Endothelial cell of hepatic sinusoid (primary cell): ENCODE measurements around the gene LTB4R2.
"Not testable (repeated sequence)": the region's sequence is repeated elsewhere in the genome, so short reads cannot be mapped to it uniquely, and the experiment has no call there.

Experiments
- in situ Hi-C: cut with HindIII; loops from 2 replicates; pipeline ENCODE4 v1.10.0; 2017; ENCODE audit warnings: low sequenced_read_pairs

Gene LTB4R2

DNA sequence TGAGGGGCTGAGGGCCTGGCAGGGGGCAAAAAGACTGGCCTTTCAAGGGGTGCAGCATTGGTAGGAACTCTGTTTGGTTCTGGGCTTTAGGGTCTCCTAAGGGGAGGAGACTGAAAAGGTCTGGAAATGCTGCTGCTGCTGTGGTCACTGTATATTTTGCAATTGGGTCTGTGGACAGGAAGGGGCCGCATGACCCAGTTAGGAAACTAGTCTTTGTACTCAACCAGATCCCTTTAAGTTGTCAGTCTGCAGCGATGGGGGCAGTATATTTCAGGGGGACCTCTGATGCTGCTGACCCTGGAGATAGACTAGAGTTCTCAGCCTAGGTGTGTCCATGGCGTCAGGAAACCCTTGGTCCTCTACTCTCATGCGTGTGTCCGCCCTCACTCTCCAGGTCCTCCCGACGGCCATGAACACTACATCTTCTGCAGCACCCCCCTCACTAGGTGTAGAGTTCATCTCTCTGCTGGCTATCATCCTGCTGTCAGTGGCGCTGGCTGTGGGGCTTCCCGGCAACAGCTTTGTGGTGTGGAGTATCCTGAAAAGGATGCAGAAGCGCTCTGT, 5.4 kb downstream of the LTB4R2 start:
- in situ Hi-C loops: no loop called here

DNA sequence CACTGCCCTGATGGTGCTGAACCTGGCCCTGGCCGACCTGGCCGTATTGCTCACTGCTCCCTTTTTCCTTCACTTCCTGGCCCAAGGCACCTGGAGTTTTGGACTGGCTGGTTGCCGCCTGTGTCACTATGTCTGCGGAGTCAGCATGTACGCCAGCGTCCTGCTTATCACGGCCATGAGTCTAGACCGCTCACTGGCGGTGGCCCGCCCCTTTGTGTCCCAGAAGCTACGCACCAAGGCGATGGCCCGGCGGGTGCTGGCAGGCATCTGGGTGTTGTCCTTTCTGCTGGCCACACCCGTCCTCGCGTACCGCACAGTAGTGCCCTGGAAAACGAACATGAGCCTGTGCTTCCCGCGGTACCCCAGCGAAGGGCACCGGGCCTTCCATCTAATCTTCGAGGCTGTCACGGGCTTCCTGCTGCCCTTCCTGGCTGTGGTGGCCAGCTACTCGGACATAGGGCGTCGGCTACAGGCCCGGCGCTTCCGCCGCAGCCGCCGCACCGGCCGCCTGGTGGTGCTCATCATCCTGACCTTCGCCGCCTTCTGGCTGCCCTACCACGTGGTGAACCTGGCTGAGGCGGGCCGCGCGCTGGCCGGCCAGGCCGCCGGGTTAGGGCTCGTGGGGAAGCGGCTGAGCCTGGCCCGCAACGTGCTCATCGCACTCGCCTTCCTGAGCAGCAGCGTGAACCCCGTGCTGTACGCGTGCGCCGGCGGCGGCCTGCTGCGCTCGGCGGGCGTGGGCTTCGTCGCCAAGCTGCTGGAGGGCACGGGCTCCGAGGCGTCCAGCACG, 6.1 kb downstream of the LTB4R2 start:
- in situ Hi-C loops: no loop called here

DNA sequence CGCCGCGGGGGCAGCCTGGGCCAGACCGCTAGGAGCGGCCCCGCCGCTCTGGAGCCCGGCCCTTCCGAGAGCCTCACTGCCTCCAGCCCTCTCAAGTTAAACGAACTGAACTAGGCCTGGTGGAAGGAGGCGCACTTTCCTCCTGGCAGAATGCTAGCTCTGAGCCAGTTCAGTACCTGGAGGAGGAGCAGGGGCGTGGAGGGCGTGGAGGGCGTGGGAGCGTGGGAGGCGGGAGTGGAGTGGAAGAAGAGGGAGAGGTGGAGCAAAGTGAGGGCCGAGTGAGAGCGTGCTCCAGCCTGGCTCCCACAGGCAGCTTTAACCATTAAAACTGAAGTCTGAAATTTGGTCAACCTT, 6.6 kb downstream of the LTB4R2 start:
- in situ Hi-C loops: no loop called here

DNA sequence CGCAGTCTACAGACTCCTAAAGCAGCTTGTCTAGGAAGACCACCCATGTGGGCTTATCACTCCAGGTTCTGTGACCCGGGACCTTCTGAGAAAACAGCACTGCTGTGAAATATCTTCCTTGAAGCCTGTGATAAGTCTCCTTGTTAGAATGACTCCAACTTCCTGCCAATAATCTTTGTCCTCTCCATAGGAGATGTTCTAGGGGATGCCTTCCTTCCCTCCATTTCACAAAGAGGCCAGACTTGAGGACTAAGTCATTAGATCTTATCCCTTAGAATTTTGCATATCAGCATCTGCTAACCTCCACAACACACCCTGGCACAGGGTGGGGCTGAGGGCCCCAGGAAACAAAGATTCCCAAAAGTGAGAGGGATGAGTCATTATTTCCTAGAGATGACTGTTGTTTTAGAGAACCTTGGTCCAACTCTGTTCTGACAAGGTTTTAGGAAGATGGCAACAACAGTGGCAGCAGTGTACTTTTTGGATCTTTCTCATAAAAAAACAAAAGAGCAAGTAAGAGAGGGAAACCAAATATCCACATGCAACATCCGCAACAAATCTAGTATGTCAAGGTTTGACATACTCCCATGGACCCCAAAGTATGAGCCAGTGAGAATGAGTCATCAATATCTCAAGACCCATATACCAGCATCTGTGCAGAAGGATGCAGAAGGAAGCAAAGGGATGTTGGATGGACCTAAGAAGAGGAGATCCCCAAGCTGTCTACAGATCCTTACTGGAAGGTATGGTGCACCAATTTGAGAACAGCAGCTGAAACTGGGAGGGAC, 7.4 kb downstream of the LTB4R2 start:
- in situ Hi-C loops: no loop called here

DNA sequence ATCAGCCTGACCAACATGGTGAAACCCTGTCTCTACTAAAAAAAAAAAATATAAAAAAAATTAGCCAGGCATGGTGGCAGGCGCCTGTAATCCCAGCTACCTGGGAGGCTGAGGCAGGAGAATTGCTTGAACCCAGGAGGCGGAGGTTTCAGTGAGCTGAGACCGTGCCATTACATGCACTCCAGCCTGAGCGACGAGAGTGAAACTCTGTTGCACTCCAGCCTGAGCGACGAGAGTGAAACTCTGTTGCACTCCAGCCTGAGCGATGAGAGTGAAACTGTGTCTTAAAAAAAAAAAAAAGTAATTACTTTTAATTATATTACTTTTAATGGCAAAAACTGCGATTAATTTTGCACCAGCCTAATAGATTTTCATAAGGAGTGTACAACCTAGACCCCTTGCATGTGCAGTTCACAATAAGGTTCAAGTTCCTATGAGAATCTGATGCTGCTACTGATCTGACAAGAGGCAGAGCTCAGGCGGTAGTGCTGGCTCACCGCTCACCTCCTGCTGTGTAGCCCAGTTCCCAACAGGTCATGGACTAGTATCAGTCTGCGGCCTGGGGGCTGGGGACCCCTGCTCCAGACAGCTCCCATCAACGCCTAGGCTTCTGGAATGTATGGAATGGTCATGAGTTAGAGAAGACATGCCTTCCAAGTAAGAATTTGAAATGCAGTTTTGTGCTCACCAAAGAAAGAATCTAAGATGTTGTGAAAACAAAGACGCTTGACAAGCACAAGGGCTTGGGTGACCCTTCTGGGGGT, 11.5 kb downstream of the LTB4R2 start:
- in situ Hi-C loops: loop anchor here (5.0 kb wide), 1 partner anchor 101 kb away; no protein-coding TSS in a partner anchor

DNA sequence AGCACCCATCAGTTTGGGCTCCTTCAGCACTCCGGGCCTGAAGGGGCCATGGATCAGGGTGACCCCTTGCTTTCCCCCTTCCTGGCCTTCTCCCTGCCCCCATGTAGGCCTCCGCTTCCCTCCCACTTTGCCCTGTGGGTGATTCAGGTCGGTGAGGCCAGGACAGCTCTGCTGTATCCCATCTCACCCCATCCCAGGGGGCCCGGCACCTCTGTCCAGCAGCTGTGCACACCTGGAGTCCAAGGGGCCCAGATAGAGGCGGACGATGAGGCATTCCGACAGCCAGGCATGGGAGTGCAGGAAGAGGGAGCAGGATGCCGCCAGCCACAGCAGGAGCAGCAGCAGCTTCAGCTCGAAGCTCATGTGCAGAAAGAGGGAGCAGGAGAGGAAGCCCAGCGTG, 12.7 kb downstream of the LTB4R2 start:
- in situ Hi-C loops: loop anchor here (5.0 kb wide), 1 partner anchor 100 kb away; no protein-coding TSS in a partner anchor

DNA sequence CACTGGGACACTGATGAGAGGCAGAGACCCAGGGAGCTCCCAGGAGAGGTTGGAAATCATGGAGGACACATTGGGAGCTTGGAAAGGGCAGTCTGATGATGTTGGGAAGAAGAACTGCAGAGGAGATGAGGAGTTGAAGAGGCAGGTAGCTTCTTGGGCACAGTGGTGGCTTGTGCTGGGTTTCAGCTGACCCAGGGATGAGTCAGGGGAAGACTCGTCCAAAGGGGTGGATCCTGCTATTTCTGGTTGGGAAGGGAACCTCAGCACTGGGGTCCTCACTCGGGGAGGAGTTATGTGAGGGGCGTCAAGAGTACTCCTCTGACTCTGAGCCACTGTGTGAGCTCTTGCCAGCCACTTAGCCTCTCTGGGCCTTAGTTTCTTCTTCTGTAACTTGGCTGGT, 13.4 kb downstream of the LTB4R2 start:
- in situ Hi-C loops: loop anchor here (5.0 kb wide), 1 partner anchor 99 kb away; no protein-coding TSS in a partner anchor

DNA sequence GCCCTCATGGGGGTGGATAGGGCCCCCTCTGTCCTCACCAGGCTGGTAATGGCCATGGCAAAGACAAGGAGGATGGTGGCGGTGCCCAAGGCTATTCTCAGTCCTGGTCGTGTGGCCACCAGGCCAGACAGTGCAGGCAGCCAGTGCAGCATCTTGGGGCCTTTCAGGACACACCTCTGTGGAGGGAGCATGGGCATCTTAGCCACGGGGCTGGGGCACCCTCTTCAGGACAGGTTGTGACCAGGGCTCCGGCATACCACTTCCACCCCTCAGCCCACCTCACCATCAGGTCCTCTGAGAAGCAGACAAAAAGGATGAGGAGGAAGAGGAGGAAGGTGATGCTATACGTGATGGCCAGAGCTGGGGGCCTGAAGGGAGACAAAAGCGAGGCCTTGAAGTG, 14.1 kb downstream of the LTB4R2 start:
- in situ Hi-C loops: loop anchor here (5.0 kb wide), 1 partner anchor 98 kb away; no protein-coding TSS in a partner anchor

DNA sequence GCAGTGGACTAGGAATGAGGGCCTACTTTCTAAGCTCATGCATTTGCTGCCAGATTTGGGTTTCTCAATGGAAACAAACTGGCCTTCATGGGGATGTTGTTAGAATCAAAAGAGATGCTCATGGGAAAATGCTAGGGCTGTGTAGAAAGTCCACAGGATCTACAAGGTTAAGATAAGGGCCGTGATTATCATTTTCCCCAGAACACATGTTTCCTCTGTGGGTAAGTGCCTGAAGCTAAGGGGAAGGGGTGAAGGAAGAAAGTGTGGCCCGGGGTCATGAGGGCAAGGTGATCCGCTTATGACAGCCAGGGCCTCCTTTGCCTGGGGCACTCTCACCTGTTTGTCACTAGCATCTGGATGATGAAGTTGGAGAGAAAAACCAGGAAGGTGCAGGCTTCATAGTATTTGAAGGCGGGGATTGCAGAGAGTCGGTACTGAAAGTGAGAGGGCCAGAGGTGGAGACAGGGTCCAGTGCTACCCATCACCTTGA, 15.1 kb downstream of the LTB4R2 start:
- in situ Hi-C loops: no loop called here

DNA sequence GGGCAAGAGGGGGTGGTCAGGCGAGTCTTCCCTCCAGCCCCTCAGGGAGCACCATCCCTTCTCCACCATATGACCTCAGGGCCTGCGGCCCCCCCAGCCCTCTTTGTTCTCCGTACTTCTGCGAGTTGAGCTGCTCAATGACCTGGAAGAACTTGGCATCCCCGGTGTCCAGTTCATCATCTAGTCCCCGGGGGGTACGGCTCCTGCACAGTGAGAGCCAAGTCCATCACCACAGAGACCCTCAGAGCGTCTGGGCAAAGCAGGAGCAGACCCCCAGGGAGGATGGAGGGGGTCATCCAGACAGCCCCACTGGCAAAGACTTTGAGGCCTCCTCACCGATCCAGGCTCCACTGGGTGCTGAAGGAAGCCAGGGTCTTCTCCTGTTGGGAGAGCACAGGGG, 16.0 kb downstream of the LTB4R2 start:
- in situ Hi-C loops: no loop called here

DNA sequence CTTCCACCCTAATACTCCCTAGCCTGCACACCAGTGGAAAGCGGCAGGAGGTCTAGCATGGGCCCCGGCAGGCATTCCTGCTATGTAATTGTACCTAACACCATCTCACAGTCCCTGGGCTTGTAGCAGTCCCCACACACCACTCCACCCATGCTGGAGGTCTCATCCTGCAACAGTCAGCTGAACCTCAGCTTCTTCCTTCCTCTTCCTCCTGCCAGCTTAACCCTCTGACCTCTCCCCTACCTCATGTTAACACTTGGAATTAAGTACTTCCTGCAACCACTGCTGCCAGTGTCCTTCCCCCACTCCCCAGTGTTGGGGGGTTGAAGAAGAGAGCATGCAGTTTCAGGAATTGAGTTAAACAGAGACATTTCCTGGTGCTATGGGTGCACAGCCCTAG, 17.4 kb downstream of the LTB4R2 start:
- in situ Hi-C loops: no loop called here

DNA sequence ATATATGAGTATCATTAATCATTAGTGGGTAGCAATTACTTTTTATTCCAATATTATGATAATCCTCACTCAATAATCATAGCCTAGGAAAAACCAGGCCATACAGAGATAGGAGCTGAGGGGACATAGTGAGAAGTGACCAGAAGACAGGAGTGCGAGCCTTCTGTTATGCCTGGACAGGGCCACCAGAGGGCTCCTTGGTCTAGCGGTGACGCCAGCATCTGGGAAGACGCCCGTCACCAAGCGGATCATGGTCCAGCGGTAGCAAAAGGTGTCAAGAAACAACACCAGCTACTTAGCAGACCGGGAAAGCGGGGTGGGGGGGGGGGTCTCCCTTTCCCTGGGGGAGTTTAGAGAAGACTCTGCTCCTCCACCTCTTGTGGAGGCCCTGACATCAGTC, 18.0 kb downstream of the LTB4R2 start:
- in situ Hi-C loops: not testable (repeated sequence)

DNA sequence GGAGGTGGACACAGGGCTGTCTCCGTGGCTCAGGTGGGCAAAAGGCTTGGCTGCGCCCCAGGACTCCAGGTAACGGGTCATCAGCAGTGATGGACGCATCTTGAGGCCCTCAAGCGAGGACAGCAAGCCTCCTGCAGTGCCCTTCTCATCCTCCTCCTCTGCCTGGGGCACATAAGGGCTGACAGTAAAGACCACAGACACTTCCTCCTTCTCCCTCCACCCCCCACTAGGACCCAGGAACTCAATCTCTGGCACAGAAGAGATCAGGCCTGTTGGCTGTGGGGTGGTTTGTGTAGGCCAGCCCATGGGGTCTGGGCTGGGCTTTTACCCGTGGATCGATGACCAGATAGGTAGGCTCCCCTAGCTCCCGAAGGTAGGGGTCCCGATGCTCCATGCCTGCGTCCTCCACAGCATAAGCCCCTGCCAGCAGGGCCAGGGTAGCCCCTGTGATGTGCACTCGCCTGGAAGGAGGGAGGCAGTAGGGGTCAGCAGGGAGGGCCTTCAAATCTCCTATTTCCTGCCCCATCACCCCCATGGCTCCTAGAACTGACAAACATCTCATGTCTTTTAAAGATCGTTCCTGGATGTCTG, 19.2 kb downstream of the LTB4R2 start:
- in situ Hi-C loops: no loop called here

DNA sequence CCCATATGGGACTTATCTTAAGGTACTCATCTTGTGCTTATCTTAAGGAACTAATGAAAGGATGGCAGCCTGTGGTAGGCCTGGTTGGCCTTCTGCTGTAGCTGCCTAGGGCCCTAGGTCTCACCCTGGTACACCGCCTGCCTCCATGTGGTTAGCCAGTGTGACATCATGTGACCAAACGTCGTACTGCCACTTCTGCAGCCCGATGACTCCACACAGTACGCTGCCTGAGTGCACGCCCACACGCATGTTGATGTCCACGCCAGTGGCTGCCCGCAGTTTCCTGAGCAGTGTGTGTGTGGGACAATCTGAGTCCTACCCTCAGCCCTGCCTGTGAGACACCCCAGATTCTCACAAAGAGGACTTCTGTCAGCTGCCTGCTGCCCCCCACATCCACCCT, 19.8 kb downstream of the LTB4R2 start:
- in situ Hi-C loops: no loop called here

DNA sequence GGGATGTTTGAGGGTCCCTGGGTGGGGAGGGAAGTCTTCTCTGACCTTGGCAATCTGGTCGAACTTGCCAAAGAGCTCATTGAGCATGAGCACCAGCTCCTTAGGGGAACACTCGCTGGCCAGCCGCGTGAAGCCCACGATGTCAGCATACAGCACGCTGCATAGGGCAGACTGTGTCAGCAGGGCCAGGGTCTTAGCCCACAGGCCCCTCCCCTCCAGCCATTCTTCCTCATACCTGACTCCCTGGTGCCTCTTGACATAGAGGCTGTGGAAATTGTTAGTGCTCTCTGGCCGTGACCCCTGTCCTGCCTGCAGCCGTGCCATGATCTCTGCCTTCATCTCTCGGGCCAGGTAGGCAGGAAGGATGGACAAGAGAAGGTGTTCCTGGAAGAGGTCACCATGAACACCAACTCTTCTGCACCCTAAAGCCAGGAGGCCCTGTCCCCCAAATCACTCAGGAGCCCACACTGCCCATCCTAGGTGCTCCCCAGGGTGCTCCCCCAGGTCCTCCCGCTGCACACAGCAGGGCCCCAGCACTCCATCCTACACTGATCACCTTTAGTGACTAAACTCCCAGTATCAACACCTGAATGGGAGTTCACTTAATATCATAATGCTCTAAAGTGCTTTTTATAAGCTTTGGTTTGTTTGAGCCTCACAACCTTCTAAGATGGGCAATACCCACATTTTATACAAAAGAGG, 21.2 kb downstream of the LTB4R2 start:
- in situ Hi-C loops: no loop called here

DNA sequence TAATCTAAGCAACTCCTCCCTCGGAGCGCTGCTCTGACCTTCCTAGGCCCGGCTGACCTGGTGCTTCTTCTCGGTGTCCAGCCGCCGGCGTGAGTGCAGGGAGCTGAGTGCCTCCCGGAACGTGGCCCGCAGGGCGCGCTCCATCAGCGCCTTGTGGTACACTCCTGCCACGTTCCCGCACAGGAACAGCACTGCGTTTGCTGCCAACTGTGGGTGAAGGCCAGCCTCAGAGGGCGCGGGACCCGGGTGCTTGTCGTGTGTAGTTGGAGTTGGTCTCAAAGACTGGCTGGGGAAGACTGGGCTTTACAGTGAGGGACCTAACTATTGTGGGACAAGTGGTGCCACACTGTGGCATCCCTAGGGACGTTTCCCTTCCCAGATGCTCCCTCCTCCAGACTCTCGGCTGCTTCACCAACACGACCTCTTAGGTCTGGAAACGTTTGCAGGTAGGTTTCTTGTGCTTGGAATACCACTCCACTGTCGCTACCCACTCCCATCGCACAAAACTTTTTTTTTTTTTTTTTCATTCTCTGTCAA, 21.9 kb downstream of the LTB4R2 start:
- in situ Hi-C loops: no loop called here

DNA sequence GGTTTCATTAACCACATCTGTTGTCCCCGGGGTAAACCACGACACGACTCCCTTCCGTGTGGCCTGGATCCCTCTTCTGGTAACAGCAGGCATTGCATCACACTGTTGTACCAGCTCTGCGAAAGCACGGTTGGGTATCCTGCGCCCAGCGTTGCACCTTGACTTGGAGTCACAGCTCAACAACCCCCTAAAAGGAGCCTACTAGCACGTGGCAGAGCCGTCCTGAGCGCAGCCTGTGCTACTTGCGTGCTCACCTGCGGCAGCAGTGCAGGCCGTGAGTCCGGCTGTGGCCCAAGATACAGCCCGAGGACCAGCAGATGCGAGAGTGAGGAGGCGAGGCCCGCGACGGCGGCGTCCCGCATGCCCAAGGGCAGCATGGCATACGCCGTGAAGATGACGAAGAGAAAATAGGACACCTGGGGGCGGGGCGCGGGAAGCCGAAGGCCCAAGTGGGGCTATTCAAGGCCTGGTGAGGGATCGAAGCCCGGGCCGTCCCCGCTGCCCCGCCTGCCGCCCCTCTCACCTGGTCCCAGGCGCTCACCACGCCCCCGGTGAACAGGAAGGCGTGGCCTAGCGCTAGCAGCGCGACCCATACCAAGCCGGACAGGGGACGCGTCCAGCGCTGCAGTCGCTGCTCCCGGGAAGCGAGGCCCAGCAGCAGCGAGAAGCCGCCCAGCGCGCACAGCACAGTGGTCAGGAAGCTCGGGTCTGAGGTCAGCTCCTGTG, 22.5 kb downstream of the LTB4R2 start:
- in situ Hi-C loops: no loop called here

DNA sequence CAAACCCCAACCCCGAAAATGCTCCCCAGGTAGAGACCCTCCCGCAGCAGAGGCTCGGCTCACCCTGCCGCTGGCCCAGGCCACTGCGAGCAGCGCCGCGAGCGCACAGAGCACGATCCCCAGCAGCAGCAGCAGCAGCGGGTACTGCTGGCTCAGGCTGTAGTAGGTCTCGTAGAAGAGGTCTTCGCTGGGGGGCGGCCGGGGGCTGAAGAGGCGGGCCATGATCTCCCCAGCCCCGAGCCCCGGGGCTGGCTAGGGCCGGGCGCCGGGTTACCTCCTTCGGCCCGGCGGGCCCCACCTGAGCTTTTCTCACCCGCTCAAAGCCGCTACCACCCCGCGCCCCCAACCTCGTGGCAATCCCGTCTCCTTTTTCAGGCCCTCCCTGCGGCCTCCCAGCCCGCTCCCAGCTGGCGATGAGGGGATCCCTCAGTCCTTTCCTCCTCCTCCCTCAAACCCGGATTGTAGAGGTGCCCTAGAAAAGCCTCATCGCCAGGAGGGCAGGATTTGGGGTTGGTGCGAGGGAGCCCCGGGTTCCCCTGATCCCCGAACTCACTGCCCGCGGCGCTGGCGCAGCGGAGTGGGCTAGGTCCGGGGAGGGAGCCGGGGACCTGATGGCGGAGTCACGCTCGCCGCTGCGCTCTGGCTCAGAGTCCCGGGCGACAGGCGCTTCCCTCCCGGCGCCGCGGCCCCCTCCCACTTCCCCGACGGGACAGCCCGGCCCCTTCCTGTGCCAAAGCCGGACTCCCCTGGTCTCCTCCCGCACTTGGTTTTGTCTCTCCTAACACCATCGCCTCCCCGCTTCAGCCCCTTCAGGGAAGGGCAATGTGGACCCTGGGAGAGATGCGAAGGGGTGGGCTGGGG, 24.7 kb downstream of the LTB4R2 start, which contains the start of gene ADCY4:
Gene ADCY4, minus strand, starts transcription at position 641 of the 861 bp plus-strand sequence. Its CDS starts 419 bp downstream, at position 222.
- in situ Hi-C loops: loop anchor here (5.0 kb wide), 2 partner anchors 57 to 103 kb away; no protein-coding TSS in a partner anchor
